H1 (cell line): ENCODE results near the gene DEGS2. TPM values are rescaled to one million over a fixed set of nuclear protein-coding genes. Genes with fewer than 3 reads are reported as not detected.

Experiments
- CTCF ChIA-PET: fragments of 300-600 bp; sonication (Branson Sonifier 250); formaldehyde crosslinking; loops from one replicate; lab custom pipeline; 2021; ENCODE audit not compliant: partially characterized antibody; lab: Charles Lee
- POLR2A ChIA-PET: fragments of 300-600 bp; sonication (Branson Sonifier 250); formaldehyde crosslinking; loops from one replicate; lab custom pipeline; 2021; ENCODE audit warnings: inconsistent platforms; ENCODE audit not compliant: partially characterized antibody; lab: Charles Lee
- DNase-seq, 2 experiments: peaks; one replicate each; pipeline versions ENCODE4 v3.0.0 to v3.0.0-alpha.2; 2010 to 2022; ENCODE audit warnings: low spot score in 2 of 2, low read depth in 1 of 2, mixed read lengths in 1 of 2
- FAIRE-seq: peaks from 2 replicates; lab custom pipeline; 2011; peaks lifted over from hg19 to GRCh38; lab: Jason Lieb, UNC
- H2AFZ ChIP-seq: 2 replicates; pipeline ENCODE4 v1.8.1; 2012; ENCODE audit warnings: low read length, inconsistent platforms
- H2AK5ac ChIP-seq: 2 replicates; pipeline ENCODE4 v1.6.1; 2013; ENCODE audit warnings: low read depth, low read length
- H2BK120ac ChIP-seq: replicated peaks from 2 replicates; pipeline ENCODE3; 2013; ENCODE audit warnings: low read depth, low read length, inconsistent platforms
- H2BK12ac ChIP-seq: 2 replicates; pipeline ENCODE4 v1.6.1; 2013; ENCODE audit warnings: low read depth, low read length
- H2BK15ac ChIP-seq: 2 replicates; pipeline ENCODE4 v1.6.1; 2013; ENCODE audit warnings: low read length
- H2BK20ac ChIP-seq: 2 replicates; pipeline ENCODE4 v1.6.1; 2013; ENCODE audit warnings: low read length
- H2BK5ac ChIP-seq: 2 replicates; pipeline ENCODE4 v1.6.1; 2013; ENCODE audit warnings: low read depth, low read length
- H3K14ac ChIP-seq: 2 replicates; pipeline ENCODE4 v1.6.1; 2013; ENCODE audit warnings: inconsistent platforms; ENCODE audit not compliant: insufficient read length
- H3K18ac ChIP-seq: 2 replicates; pipeline ENCODE4 v1.6.1; 2013; ENCODE audit warnings: low read length; ENCODE audit errors: extremely low read depth
- H3K23ac ChIP-seq: 2 replicates; pipeline ENCODE4 v1.6.1; 2013; ENCODE audit warnings: inconsistent platforms; ENCODE audit not compliant: insufficient read length
- H3K23me2 ChIP-seq: 2 replicates; pipeline ENCODE4 v1.6.1; 2013; ENCODE audit warnings: low read depth, low read length
- H3K27ac ChIP-seq: 2 replicates; pipeline ENCODE4 v1.6.1; 2011; ENCODE audit warnings: low read depth, low read length, inconsistent platforms
- H3K27me3 ChIP-seq, 4 experiments: replicated peaks in 1 of 4; 1 replicate in 1 of 4; 2 replicates in 3 of 4; pipeline versions ENCODE4 v1.6.1 to v1.8.1; 2011 to 2013; ENCODE audit warnings: low read length in 3 of 4, mild to moderate bottlenecking in 3 of 4, inconsistent platforms in 2 of 4, mixed read lengths in 2 of 4, moderate library complexity in 1 of 4; ENCODE audit not compliant: control insufficient read depth in 3 of 4, insufficient read depth in 3 of 4; ENCODE audit errors: extremely low read depth in 1 of 4
- H3K36me3 ChIP-seq, 4 experiments: 2 replicates each; pipeline versions ENCODE4 v1.6.1 to v1.8.1; 2011 to 2013; ENCODE audit warnings: mild to moderate bottlenecking in 4 of 4, low read length in 3 of 4, moderate library complexity in 2 of 4, control low read depth in 1 of 4, inconsistent platforms in 1 of 4; ENCODE audit not compliant: insufficient read depth in 4 of 4, control insufficient read depth in 2 of 4
- H3K4ac ChIP-seq: replicated peaks from 2 replicates; pipeline ENCODE3; 2013; ENCODE audit warnings: low read length, low read depth, mixed read lengths, inconsistent platforms; ENCODE audit not compliant: insufficient read length
- H3K4me1 ChIP-seq, 4 experiments: replicated peaks in 1 of 4; 1 replicate in 1 of 4; 2 replicates in 3 of 4; pipeline versions ENCODE4 v1.6.1 to v1.8.1; 2011 to 2013; ENCODE audit warnings: low read length in 3 of 4, inconsistent platforms in 2 of 4, mixed read lengths in 1 of 4; ENCODE audit not compliant: insufficient read depth in 4 of 4, control insufficient read depth in 3 of 4
- H3K4me2 ChIP-seq, 2 experiments: 2 replicates each; pipeline versions ENCODE4 v1.6.1 to v1.8.1; 2011 to 2013; ENCODE audit warnings: low read depth in 2 of 2, low read length in 2 of 2, control low read depth in 1 of 2, inconsistent platforms in 1 of 2, mild to moderate bottlenecking in 1 of 2; ENCODE audit not compliant: insufficient read depth in 1 of 2
- H3K4me3 ChIP-seq, 4 experiments: fragments of 200-600, 300-600 bp in 1 of 4; sonication (generic), shearing (Covaris generic), sonication (Bioruptor Twin) in 1 of 4; 2 replicates each; pipeline versions ENCODE4 v1.5.1 to v1.8.1; 2011 to 2016; ENCODE audit warnings: low read length in 4 of 4, low read depth in 3 of 4, control low read depth in 2 of 4, inconsistent platforms in 2 of 4, mild to moderate bottlenecking in 2 of 4, mixed read lengths in 1 of 4, moderate library complexity in 1 of 4; ENCODE audit not compliant: insufficient read depth in 2 of 4; ENCODE audit errors: extremely low read depth in 1 of 4
- H3K56ac ChIP-seq: replicated peaks from 2 replicates; pipeline ENCODE3; 2013; ENCODE audit warnings: low read depth, mild to moderate bottlenecking, mixed read lengths, low read length, inconsistent platforms; ENCODE audit not compliant: insufficient read length
- H3K79me1 ChIP-seq: 2 replicates; pipeline ENCODE4 v1.6.1; 2013; ENCODE audit warnings: low read depth, low read length, control low read depth
- H3K79me2 ChIP-seq, 2 experiments: 2 replicates each; pipeline versions ENCODE4 v1.6.1 to v1.8.1; 2012 to 2013; ENCODE audit warnings: low read length in 2 of 2, mild to moderate bottlenecking in 2 of 2, inconsistent platforms in 1 of 2; ENCODE audit not compliant: insufficient read depth in 2 of 2, control insufficient read depth in 1 of 2
- H3K9ac ChIP-seq, 4 experiments: replicated peaks in 1 of 4; 1 replicate in 1 of 4; 2 replicates in 3 of 4; pipeline versions ENCODE4 v1.6.1 to v1.8.1; 2011 to 2013; ENCODE audit warnings: low read depth in 3 of 4, low read length in 3 of 4, control low read depth in 2 of 4, mild to moderate bottlenecking in 2 of 4, moderate library complexity in 2 of 4, inconsistent platforms in 1 of 4; ENCODE audit errors: extremely low read depth in 1 of 4
- H3K9me3 ChIP-seq, 2 experiments: 2 replicates each; pipeline versions ENCODE4 v1.6.1 to v1.8.1; 2012 to 2013; ENCODE audit warnings: mild to moderate bottlenecking in 2 of 2, moderate library complexity in 2 of 2, control low read depth in 1 of 2, inconsistent platforms in 1 of 2, low read depth in 1 of 2, low read length in 1 of 2, mixed read lengths in 1 of 2; ENCODE audit not compliant: insufficient read depth in 2 of 2
- H4K20me1 ChIP-seq, 2 experiments: replicated peaks in 1 of 2; 2 replicates each; pipeline versions ENCODE3 to v1.8.1; 2011 to 2013; ENCODE audit warnings: inconsistent platforms in 2 of 2, low read length in 2 of 2, mild to moderate bottlenecking in 1 of 2; ENCODE audit not compliant: insufficient read depth in 2 of 2, control insufficient read depth in 1 of 2
- H4K5ac ChIP-seq: 2 replicates; pipeline ENCODE4 v1.6.1; 2013; ENCODE audit warnings: low read length, low read depth, mixed read lengths, inconsistent platforms; ENCODE audit not compliant: insufficient read length
- H4K8ac ChIP-seq: 2 replicates; pipeline ENCODE4 v1.8.0; 2013; ENCODE audit warnings: mild to moderate bottlenecking, moderate library complexity, low read length, inconsistent platforms; ENCODE audit not compliant: insufficient read depth; ENCODE audit errors: extremely low read depth
- H4K91ac ChIP-seq: replicated peaks from 2 replicates; pipeline ENCODE3; 2013; ENCODE audit warnings: low read length, mixed read lengths, inconsistent platforms; ENCODE audit not compliant: insufficient read length
- SIRT6 ChIP-seq: IDR thresholded peaks from one replicate; pipeline ENCODE4 v1.7.1; 2012; ENCODE audit warnings: low read length, inconsistent platforms
- WGBS, 2 experiments: shearing (Covaris generic) in 1 of 2; methylation state at CpG; one replicate each; pipeline versions ENCODE4 v1.1.6 to v1.1.7; 2013 to 2015; ENCODE audit warnings: low lambda C conversion rate in 2 of 2, mixed read lengths in 2 of 2, inconsistent platforms in 1 of 2, low coverage in 1 of 2, missing lambda C conversion rate in 1 of 2; ENCODE audit not compliant: insufficient replicate concordance in 2 of 2, insufficient coverage in 1 of 2, insufficient read length in 1 of 2; ENCODE audit errors: extremely low coverage in 1 of 2, missing lambda C conversion rate in 1 of 2; 5-methylcytosine and 5-hydroxymethylcytosine counted together
- polyA plus RNA-seq, 7 experiments: library from polyadenylated mRNA; depleted of rRNA in 3 of 7; stranded (reverse) in 5 of 7; unstranded in 2 of 7; fragments of >200 nt in 5 of 7; fragments of 200-250 nt in 2 of 7; gene quantifications; 1 replicate in 5 of 7; 2 replicates in 1 of 7; 4 replicates in 1 of 7; pipeline versions ENCODE4 v1.2.1 to v1.2.3, GENCODE V29; 2011 to 2013; ENCODE audit warnings: missing spikeins in 2 of 7, mixed read lengths in 2 of 7
- total RNA-seq: library from RNA; stranded (reverse); fragmentation: NEBNext Ultra II Directional; extraction: Animal tissue kit (Norgen Biotek cat#: 25700); gene quantifications from 2 replicates; pipeline ENCODE4 v1.2.1, GENCODE V29; 2021

DEGS2 gene
- total and polyA plus RNA-seq, 2 of the 8 experiments (the other 6 are each of a cell fraction or from before 2014, with no cell fraction given), result 0.61 to 0.82 TPM

GRCh38 chr14:100203962-100204834 lies 44.8 kb upstream of the DEGS2 start:
- H3K27ac ChIP-seq, result no peak overlapping the region
- POLR2A ChIA-PET, result interaction anchor here (0.8 to 1.3 kb wide), 4 partner anchors 10 to 65 kb away, joined by 3 to 5 read pairs (median 4); no protein-coding TSS in a partner anchor

More at GRCh38 chr14:100203962-100204834, 44.8 kb upstream of the DEGS2 start:
- Histone ChIP-seq H3K79me1 (no peaks in the 10 kb centered on the region), H2BK120ac (no peak overlapping the region), H2BK5ac (no peak overlapping the region), H3K23me2 (no peaks in the 10 kb centered on the region), H3K36me3 (no peaks in the 10 kb centered on the region), H4K91ac (no peak overlapping the region), H3K9me3 (peaks cover 0 to 5% of the 10 kb centered on the region in 2 experiments; a peak in 1 of 4 replicates), H3K4me3 (no peak overlapping the region), H4K8ac (no peak overlapping the region), H3K23ac (no peak overlapping the region), H3K14ac (no peak overlapping the region), H2AK5ac (no peak overlapping the region), H4K20me1 (no peaks in the 10 kb centered on the region), H2BK15ac (no peak overlapping the region), H2BK12ac (no peak overlapping the region), H3K4me1 (peaks cover 0 to 4% (median 2%) of the 10 kb centered on the region in 4 experiments; a peak in 2 of 7 replicates), H3K79me2 (no peaks in the 10 kb centered on the region), H2AFZ (no peak overlapping the region), H3K27me3 (no peaks in the 10 kb centered on the region), H3K9ac (no peak overlapping the region), H4K5ac (no peak overlapping the region), H3K18ac (no peak overlapping the region), H3K4me2 (no peak overlapping the region), H3K56ac (no peak overlapping the region), H2BK20ac (no peak overlapping the region), H3K4ac (no peak overlapping the region)
- CTCF ChIA-PET, result interaction anchor here (0.7 to 4.1 kb wide), 5 partner anchors 11 to 96 kb away, joined by 3 to 24 read pairs (median 4); no protein-coding TSS in a partner anchor
- no peak for DNase-seq
- no peak for TF ChIP-seq SIRT6
- no peak for FAIRE-seq
- WGBS, 2 experiments, result 93% methylated on average over 4 of the region's 4 CpGs; no CpG with 5 or more reads in 1 of the 2 experiments
